BLaER1 (cell line): ENCODE results near the gene TXLNG.
A peak's percentile ranks its signal among the peaks of the same experiment; 100 is the strongest.
"Not testable (repeated sequence)": the region's sequence is repeated elsewhere in the genome, so short reads cannot be mapped to it uniquely, and the experiment has no call there.

Source experiments
- H3K27ac ChIP-seq: shearing (Covaris generic); formaldehyde crosslinking; 2 replicates; pipeline ENCODE4 v1.8.1; 2022
- H3K27me3 ChIP-seq: shearing (Covaris generic); formaldehyde crosslinking; 2 replicates; pipeline ENCODE4 v1.8.1; 2022
- H3K36me3 ChIP-seq: shearing (Covaris generic); formaldehyde crosslinking; 2 replicates; pipeline ENCODE4 v1.8.1; 2022
- H3K4me1 ChIP-seq: shearing (Covaris generic); formaldehyde crosslinking; 2 replicates; pipeline ENCODE4 v1.8.1; 2022
- H3K4me2 ChIP-seq: shearing (Covaris generic); formaldehyde crosslinking; 2 replicates; pipeline ENCODE4 v1.8.1; 2022
- H3K4me3 ChIP-seq: shearing (Covaris generic); formaldehyde crosslinking; 2 replicates; pipeline ENCODE4 v1.8.1; 2022
- H3K9ac ChIP-seq: shearing (Covaris generic); formaldehyde crosslinking; 2 replicates; pipeline ENCODE4 v1.8.1; 2022
- H3K9me3 ChIP-seq: shearing (Covaris generic); formaldehyde crosslinking; 2 replicates; pipeline ENCODE4 v1.8.1; 2022
- H4K20me1 ChIP-seq: shearing (Covaris generic); formaldehyde crosslinking; 2 replicates; pipeline ENCODE4 v1.8.1; 2022
- Cebpa-rat ChIP-seq: shearing (Covaris generic); IDR thresholded peaks from 2 replicates; pipeline ENCODE4 v1.8.1; 2022

Gene TXLNG

GRCh38 chrX:16852617-16853179, 66.4 kb downstream of the TXLNG start:
- no peak overlapping the region for H3K4me2 ChIP-seq
- H3K27me3 ChIP-seq, result no peaks in the 10 kb centered on the region
- H3K36me3 ChIP-seq, result peaks cover 77% of the 10 kb centered on the region
- no peak overlapping the region for H3K9ac ChIP-seq
- H3K4me1 ChIP-seq, result no peaks in the 10 kb centered on the region
- peaks cover 66% of the 10 kb centered on the region for H4K20me1 ChIP-seq
- no peaks in the 10 kb centered on the region for H3K9me3 ChIP-seq
- no peak for TF ChIP-seq Cebpa-rat
- H3K4me3 ChIP-seq, result no peak overlapping the region
- H3K27ac ChIP-seq, result no peak overlapping the region

GRCh38 chrX:16853537-16853936, 67.3 kb downstream of the TXLNG start:
- H3K27me3 ChIP-seq, result no peaks in the 10 kb centered on the region
- no peak overlapping the region for H3K9ac ChIP-seq
- no peak overlapping the region for H3K27ac ChIP-seq
- H3K4me2 ChIP-seq, result no peak overlapping the region
- no peak for TF ChIP-seq Cebpa-rat
- H3K4me3 ChIP-seq, result no peak overlapping the region
- H3K36me3 ChIP-seq, result peaks cover 77% of the 10 kb centered on the region
- H3K4me1 ChIP-seq, result no peaks in the 10 kb centered on the region
- H3K9me3 ChIP-seq, result no peaks in the 10 kb centered on the region
- peaks cover 72% of the 10 kb centered on the region for H4K20me1 ChIP-seq

- Histone ChIP-seq H3K9ac (no peak overlapping the region), H3K27me3 (no peaks in the 10 kb centered on the region), H3K4me2 (no peak overlapping the region), H3K27ac (no peak overlapping the region), H3K36me3 (peaks cover 86% of the 10 kb centered on the region), H3K9me3 (no peaks in the 10 kb centered on the region), H3K4me3 (no peak overlapping the region), H3K4me1 (no peaks in the 10 kb centered on the region), H4K20me1 (peaks cover 84% of the 10 kb centered on the region)
- no peak for TF ChIP-seq Cebpa-rat
Measured at GRCh38 chrX:16855363-16856075, 69.3 kb downstream of the TXLNG start.

- not testable (repeated sequence) for H3K4me2 ChIP-seq, H3K27me3 ChIP-seq, H3K4me1 ChIP-seq, H3K27ac ChIP-seq, H3K9ac ChIP-seq, H3K4me3 ChIP-seq, H3K9me3 ChIP-seq
- H4K20me1 ChIP-seq, result peaks cover 85% of the 10 kb centered on the region
- H3K36me3 ChIP-seq, result peaks cover 85% of the 10 kb centered on the region
Measured at GRCh38 chrX:16856076-16856404, 69.8 kb downstream of the TXLNG start.

GRCh38 chrX:16856744-16857143, 70.5 kb downstream of the TXLNG start:
- TF ChIP-seq Cebpa-rat, result no peak
- peaks cover 92% of the 10 kb centered on the region for H3K36me3 ChIP-seq
- no peak overlapping the region for H3K4me2 ChIP-seq
- H4K20me1 ChIP-seq, result peaks cover 85% of the 10 kb centered on the region
- no peak overlapping the region for H3K9ac ChIP-seq
- H3K4me1 ChIP-seq, result no peaks in the 10 kb centered on the region
- no peaks in the 10 kb centered on the region for H3K27me3 ChIP-seq
- H3K4me3 ChIP-seq, result no peak overlapping the region
- no peaks in the 10 kb centered on the region for H3K9me3 ChIP-seq
- no peak overlapping the region for H3K27ac ChIP-seq

GRCh38 chrX:16862829-16863228, 76.6 kb downstream of the TXLNG start:
- Histone ChIP-seq H3K27me3 (no peaks in the 10 kb centered on the region), H3K36me3 (peaks cover 72% of the 10 kb centered on the region), H3K9ac (no peak overlapping the region), H3K27ac (no peak overlapping the region), H4K20me1 (peaks cover 98% of the 10 kb centered on the region), H3K4me3 (no peak overlapping the region), H3K9me3 (no peaks in the 10 kb centered on the region), H3K4me2 (no peak overlapping the region), H3K4me1 (0 out of 2 replicates have a peak, but pooled peaks cover 3% of the 10 kb centered on the region)
- no peak for TF ChIP-seq Cebpa-rat

- H3K27me3 ChIP-seq, result peaks cover 40% of the 10 kb centered on the region
- peaks cover 15% of the 10 kb centered on the region; the same call in 1 of the 2 replicates for H3K9me3 ChIP-seq
- H3K4me1 ChIP-seq, result peaks cover 17% of the 10 kb centered on the region
- H3K27ac ChIP-seq, result no peak overlapping the region
- no peak overlapping the region for H3K9ac ChIP-seq
- peaks cover 68% of the 10 kb centered on the region for H4K20me1 ChIP-seq
- peak overlapping the region; percentile 78; the same call in 1 of the 2 replicates for H3K4me2 ChIP-seq
- TF ChIP-seq Cebpa-rat, result 0 out of 2 replicates have a peak, but pooled peaks have one; percentile 7
- peaks cover 29% of the 10 kb centered on the region; the same call in 1 of the 2 replicates for H3K36me3 ChIP-seq
- no peak overlapping the region for H3K4me3 ChIP-seq
Measured at GRCh38 chrX:16867947-16868346, 81.7 kb downstream of the TXLNG start.

- peaks cover 48% of the 10 kb centered on the region for H3K27me3 ChIP-seq
- peaks cover 26% of the 10 kb centered on the region; the same call in 1 of the 2 replicates for H3K36me3 ChIP-seq
- peak overlapping the region; percentile 78 for H3K4me2 ChIP-seq
- H3K4me3 ChIP-seq, result peak overlapping the region; percentile 78
- H4K20me1 ChIP-seq, result peaks cover 58% of the 10 kb centered on the region
- TF ChIP-seq Cebpa-rat, result no peak
- H3K9me3 ChIP-seq, result peaks cover 15% of the 10 kb centered on the region; the same call in 1 of the 2 replicates
- H3K9ac ChIP-seq, result peak overlapping the region; percentile 81
- peak overlapping the region; percentile 88 for H3K27ac ChIP-seq
- H3K4me1 ChIP-seq, result peaks cover 17% of the 10 kb centered on the region
Measured at GRCh38 chrX:16868920-16869319, 82.7 kb downstream of the TXLNG start.

GRCh38 chrX:16869393-16870094, 83.3 kb downstream of the TXLNG start:
- Histone ChIP-seq H3K36me3 (peaks cover 22% of the 10 kb centered on the region; the same call in 1 of the 2 replicates), H3K4me3 (peak overlapping the region; percentile 78), H3K4me2 (peak overlapping the region; percentile 78), H3K27me3 (peaks cover 48% of the 10 kb centered on the region), H3K9me3 (peaks cover 15% of the 10 kb centered on the region; the same call in 1 of the 2 replicates), H4K20me1 (peaks cover 52% of the 10 kb centered on the region), H3K27ac (peak overlapping the region; percentile 88), H3K4me1 (peaks cover 17% of the 10 kb centered on the region), H3K9ac (peak overlapping the region; percentile 81)
- TF ChIP-seq Cebpa-rat, result no peak
